ENCODE measurements around the gene FXR2.

FXR2 gene

DNA sequence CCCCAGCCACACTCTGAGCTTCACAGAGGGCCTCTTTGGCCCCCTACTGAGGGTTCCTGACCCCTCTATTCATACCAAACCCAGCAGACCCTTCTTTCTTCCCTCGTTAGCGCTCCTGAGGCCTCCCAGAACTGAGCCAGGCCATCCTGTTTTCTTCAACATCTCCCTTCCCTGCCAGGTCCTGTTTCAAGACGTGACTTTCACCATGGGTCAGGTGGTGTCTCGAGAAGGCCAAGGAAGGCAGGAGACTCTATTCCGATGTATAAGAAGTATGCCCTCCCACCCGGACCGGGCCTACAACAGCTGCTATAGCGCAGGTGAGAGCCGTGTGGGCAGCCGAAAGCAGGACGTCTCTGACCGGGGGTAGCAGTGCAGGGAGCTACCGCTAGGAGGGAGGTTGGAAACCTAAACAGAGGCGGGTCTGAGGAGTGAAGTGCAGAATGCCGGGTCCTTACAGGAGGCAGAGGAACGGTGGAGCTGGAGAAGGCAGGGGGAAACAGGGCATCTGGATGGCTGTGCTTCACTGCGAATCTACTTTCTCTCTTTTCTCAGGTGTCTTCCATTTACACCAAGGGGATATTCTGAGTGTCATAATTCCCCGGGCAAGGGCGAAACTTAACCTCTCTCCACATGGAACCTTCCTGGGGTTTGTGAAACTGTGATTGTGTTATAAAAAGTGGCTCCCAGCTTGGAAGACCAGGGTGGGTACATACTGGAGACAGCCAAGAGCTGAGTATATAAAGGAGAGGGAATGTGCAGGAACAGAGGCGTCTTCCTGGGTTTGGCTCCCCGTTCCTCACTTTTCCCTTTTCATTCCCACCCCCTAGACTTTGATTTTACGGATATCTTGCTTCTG lies 54.3 kb downstream of the FXR2 start (continued):
- TF ChIP-seq ZSCAN23 (tag by site-specific recombination; IDR thresholded peaks at IDR 0.05) (no peak), ZNF501 (tag by site-specific recombination; IDR thresholded peaks at IDR 0.05) (no peak), ZNF560 (tag by site-specific recombination; IDR thresholded peaks at IDR 0.05; ENCODE audit: borderline replicate concordance) (no peak), ZNF248 (tag by site-specific recombination; IDR thresholded peaks at IDR 0.05) (no peak), YY2 (tag by site-specific recombination; IDR thresholded peaks at IDR 0.05) (no peak), EGR2 (tag by site-specific recombination; IDR thresholded peaks at IDR 0.05; ENCODE audit: low read depth) (peak; percentile 55), ZNF202 (tag by site-specific recombination; IDR thresholded peaks at IDR 0.05; ENCODE audit: borderline replicate concordance) (no peak), ZXDB (tag by site-specific recombination; IDR thresholded peaks at IDR 0.05) (no peak), TCF7L2 (IDR thresholded peaks at IDR 0.05; ENCODE audit: borderline replicate concordance, low read depth, low read length) (no peak), ZNF776 (tag by site-specific recombination; IDR thresholded peaks at IDR 0.05; ENCODE audit: borderline replicate concordance) (no peak), ZNF544 (tag by site-specific recombination; IDR thresholded peaks at IDR 0.05) (no peak), MZF1 (tag by site-specific recombination; IDR thresholded peaks at IDR 0.05; ENCODE audit: borderline replicate concordance) (no peak), ZNF585B (tag by site-specific recombination; IDR thresholded peaks at IDR 0.05) (no peak), RBAK (tag by site-specific recombination; IDR thresholded peaks at IDR 0.05) (no peak), ZNF350 (tag by site-specific recombination; IDR thresholded peaks at IDR 0.05) (no peak), ZNF391 (tag by site-specific recombination; IDR thresholded peaks at IDR 0.05; ENCODE audit: borderline replicate concordance, low read depth) (no peak), ZNF629 (tag by site-specific recombination; IDR thresholded peaks at IDR 0.05) (no peak), ZNF549 (tag by site-specific recombination; IDR thresholded peaks at IDR 0.05) (no peak), ZNF514 (tag by site-specific recombination; IDR thresholded peaks at IDR 0.05) (no peak), ZFP41 (tag by site-specific recombination; IDR thresholded peaks at IDR 0.05; ENCODE audit: borderline replicate concordance) (no peak), ZNF214 (tag by site-specific recombination; IDR thresholded peaks at IDR 0.05; ENCODE audit: borderline replicate concordance) (no peak), YY1 (tag by site-specific recombination; IDR thresholded peaks at IDR 0.05) (no peak), ZNF274 (IDR thresholded peaks at IDR 0.05; ENCODE audit: low read length) (no peak), ZNF274 (tag by site-specific recombination; IDR thresholded peaks at IDR 0.05; ENCODE audit: borderline replicate concordance) (no peak), ZNF366 (tag by site-specific recombination; conservative IDR thresholded peaks at IDR 0.05) (no peak; the same call in 1 of the 2 replicates)
- TF ChIP-seq, protein P1, sequence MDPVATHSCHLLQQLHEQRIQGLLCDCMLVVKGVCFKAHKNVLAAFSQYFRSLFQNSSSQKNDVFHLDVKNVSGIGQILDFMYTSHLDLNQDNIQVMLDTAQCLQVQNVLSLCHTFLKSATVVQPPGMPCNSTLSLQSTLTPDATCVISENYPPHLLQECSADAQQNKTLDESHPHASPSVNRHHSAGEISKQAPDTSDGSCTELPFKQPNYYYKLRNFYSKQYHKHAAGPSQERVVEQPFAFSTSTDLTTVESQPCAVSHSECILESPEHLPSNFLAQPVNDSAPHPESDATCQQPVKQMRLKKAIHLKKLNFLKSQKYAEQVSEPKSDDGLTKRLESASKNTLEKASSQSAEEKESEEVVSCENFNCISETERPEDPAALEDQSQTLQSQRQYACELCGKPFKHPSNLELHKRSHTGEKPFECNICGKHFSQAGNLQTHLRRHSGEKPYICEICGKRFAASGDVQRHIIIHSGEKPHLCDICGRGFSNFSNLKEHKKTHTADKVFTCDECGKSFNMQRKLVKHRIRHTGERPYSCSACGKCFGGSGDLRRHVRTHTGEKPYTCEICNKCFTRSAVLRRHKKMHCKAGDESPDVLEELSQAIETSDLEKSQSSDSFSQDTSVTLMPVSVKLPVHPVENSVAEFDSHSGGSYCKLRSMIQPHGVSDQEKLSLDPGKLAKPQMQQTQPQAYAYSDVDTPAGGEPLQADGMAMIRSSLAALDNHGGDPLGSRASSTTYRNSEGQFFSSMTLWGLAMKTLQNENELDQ (tag by site-specific recombination; IDR thresholded peaks at IDR 0.05; ENCODE audit: low read depth) = no peak
- TF ChIP-seq, protein P2, sequence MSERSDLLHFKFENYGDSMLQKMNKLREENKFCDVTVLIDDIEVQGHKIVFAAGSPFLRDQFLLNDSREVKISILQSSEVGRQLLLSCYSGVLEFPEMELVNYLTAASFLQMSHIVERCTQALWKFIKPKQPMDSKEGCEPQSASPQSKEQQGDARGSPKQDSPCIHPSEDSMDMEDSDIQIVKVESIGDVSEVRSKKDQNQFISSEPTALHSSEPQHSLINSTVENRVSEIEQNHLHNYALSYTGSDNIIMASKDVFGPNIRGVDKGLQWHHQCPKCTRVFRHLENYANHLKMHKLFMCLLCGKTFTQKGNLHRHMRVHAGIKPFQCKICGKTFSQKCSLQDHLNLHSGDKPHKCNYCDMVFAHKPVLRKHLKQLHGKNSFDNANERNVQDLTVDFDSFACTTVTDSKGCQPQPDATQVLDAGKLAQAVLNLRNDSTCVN (tag by site-specific recombination; optimal IDR thresholded peaks at IDR 0.05) = no peak
- TF ChIP-seq, protein P3, sequence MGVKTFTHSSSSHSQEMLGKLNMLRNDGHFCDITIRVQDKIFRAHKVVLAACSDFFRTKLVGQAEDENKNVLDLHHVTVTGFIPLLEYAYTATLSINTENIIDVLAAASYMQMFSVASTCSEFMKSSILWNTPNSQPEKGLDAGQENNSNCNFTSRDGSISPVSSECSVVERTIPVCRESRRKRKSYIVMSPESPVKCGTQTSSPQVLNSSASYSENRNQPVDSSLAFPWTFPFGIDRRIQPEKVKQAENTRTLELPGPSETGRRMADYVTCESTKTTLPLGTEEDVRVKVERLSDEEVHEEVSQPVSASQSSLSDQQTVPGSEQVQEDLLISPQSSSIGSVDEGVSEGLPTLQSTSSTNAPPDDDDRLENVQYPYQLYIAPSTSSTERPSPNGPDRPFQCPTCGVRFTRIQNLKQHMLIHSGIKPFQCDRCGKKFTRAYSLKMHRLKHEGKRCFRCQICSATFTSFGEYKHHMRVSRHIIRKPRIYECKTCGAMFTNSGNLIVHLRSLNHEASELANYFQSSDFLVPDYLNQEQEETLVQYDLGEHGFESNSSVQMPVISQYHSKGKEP (tag by site-specific recombination; IDR thresholded peaks at IDR 0.05) = 0 out of 2 replicates have a peak, but pooled peaks have one; percentile 5
- TF ChIP-seq, protein P4, sequence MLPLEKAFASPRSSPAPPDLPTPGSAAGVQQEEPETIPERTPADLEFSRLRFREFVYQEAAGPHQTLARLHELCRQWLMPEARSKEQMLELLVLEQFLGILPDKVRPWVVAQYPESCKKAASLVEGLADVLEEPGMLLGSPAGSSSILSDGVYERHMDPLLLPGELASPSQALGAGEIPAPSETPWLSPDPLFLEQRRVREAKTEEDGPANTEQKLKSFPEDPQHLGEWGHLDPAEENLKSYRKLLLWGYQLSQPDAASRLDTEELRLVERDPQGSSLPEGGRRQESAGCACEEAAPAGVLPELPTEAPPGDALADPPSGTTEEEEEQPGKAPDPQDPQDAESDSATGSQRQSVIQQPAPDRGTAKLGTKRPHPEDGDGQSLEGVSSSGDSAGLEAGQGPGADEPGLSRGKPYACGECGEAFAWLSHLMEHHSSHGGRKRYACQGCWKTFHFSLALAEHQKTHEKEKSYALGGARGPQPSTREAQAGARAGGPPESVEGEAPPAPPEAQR (tag by site-specific recombination; IDR thresholded peaks at IDR 0.05) = no peak
- TF ChIP-seq, protein P5, sequence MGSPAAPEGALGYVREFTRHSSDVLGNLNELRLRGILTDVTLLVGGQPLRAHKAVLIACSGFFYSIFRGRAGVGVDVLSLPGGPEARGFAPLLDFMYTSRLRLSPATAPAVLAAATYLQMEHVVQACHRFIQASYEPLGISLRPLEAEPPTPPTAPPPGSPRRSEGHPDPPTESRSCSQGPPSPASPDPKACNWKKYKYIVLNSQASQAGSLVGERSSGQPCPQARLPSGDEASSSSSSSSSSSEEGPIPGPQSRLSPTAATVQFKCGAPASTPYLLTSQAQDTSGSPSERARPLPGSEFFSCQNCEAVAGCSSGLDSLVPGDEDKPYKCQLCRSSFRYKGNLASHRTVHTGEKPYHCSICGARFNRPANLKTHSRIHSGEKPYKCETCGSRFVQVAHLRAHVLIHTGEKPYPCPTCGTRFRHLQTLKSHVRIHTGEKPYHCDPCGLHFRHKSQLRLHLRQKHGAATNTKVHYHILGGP (tag by site-specific recombination; IDR thresholded peaks at IDR 0.05) = no peak
- TF ChIP-seq, protein P6, sequence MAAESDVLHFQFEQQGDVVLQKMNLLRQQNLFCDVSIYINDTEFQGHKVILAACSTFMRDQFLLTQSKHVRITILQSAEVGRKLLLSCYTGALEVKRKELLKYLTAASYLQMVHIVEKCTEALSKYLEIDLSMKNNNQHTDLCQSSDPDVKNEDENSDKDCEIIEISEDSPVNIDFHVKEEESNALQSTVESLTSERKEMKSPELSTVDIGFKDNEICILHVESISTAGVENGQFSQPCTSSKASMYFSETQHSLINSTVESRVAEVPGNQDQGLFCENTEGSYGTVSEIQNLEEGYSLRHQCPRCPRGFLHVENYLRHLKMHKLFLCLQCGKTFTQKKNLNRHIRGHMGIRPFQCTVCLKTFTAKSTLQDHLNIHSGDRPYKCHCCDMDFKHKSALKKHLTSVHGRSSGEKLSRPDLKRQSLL (tag by site-specific recombination; IDR thresholded peaks at IDR 0.05) = no peak
